Measurements from ENCODE around the gene TSC22D3.

DNA sequence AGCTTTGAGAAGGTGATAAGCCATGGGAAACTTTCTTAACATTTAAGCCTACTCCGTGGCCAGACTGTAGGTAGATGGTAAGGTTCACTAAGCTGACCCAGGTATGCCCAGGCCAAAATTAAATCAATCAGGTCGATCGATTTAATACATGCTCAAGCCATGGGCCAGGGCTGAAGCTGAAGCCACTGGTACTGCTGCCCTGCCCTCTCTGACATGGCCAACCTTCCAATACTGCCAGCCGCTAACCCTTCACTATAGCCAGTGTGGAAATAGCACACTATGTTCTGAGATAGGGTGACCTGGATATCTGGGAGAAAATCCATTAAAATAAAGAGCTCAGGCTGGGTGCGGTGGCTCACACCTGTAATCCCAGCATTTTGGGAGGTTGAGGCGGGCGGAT, 31.6 kb downstream of the TSC22D3 start:
- TF ChIP-seq CTCF (IDR thresholded peaks at IDR 0.05): no peak
- no peak for TF ChIP-seq ZFX (IDR thresholded peaks at IDR 0.05; ENCODE audit: borderline replicate concordance)
